Measurements from ENCODE around the gene NPAS1. TPM values are rescaled to one million over a fixed set of nuclear protein-coding genes. Genes with fewer than 3 reads are reported as not detected.
A peak's percentile ranks its signal among the peaks of the same experiment; 100 is the strongest.

Gene NPAS1
- total and polyA plus RNA-seq, 2 of the 13 experiments (the other 11 are each of a cell fraction or from before 2014, with no cell fraction given) = 0.35 to 2.9 TPM

DNA sequence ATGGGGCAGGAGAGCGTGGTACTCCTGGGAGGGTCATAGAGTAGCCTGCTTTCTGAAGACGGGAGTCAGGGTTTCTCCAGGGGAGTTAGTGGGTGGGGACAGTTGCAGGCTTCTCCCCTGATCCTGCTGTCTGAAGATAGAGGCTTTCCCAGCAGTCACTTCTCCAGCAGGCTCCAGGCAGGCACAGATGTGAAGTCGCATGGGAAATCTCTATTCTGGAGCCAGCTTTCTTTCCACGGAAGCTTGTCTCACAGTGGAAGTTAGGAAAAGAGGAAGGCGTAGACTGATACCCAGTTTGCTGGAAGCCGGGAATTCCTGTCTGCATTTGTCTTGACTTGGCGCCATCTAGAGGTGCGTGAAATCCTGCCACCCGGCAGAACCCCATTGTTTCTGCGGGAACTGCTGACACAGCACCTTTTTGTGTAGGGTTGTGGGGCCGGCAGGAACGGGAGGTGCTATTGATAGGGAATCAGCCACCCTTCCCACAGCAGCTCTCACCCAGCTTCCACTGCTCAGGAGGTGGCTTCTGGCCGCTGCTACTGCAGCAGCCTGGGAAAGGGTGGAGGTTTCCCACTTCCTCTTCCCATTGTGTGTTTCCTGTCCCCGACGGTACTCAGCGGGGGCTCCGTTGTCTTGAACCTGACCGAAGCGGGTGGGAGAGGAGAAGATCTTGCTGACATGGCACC lies 28.5 kb upstream of the NPAS1 start (continued):
- TF ChIP-seq XRCC5 (optimal IDR thresholded peaks at IDR 0.05; ENCODE audit: low read length) (peak; percentile 32), ELF3 (CRISPR knock-in tag; IDR thresholded peaks at IDR 0.05) (peak; percentile 51; the same call in 1 of the 2 replicates), ZNF724P (CRISPR knock-in tag; IDR thresholded peaks at IDR 0.05; ENCODE audit: borderline replicate concordance) (no peak), EP300 (IDR thresholded peaks at IDR 0.05; ENCODE audit: low read depth in 2 of 2, low read length in 2 of 2) (no peak), EP300 (CRISPR knock-in tag; IDR thresholded peaks at IDR 0.05; ENCODE audit: borderline replicate concordance) (no peak), ZNF335 (CRISPR knock-in tag; IDR thresholded peaks at IDR 0.05) (no peak), ZFP1 (CRISPR knock-in tag; IDR thresholded peaks at IDR 0.05) (no peak), ZNF891 (CRISPR knock-in tag; IDR thresholded peaks at IDR 0.05) (no peak), KMT2B (CRISPR knock-in tag; IDR thresholded peaks at IDR 0.05) (no peak), MXI1 (IDR thresholded peaks at IDR 0.05; ENCODE audit: borderline replicate concordance, low read depth, low read length) (no peak; the same call in 2 of the 3 replicates), ZNF225 (CRISPR knock-in tag; IDR thresholded peaks at IDR 0.05) (no peak), ZNF530 (CRISPR knock-in tag; IDR thresholded peaks at IDR 0.05; ENCODE audit: low read depth) (no peak), ZMAT3 (CRISPR knock-in tag; conservative IDR thresholded peaks at IDR 0.05) (no peak), LCORL (IDR thresholded peaks at IDR 0.05) (no peak), LCORL (CRISPR knock-in tag; IDR thresholded peaks at IDR 0.05) (0 out of 2 replicates have a peak, but pooled peaks have one; percentile 27), ZNF484 (CRISPR knock-in tag; IDR thresholded peaks at IDR 0.05; ENCODE audit: borderline replicate concordance, low read depth) (no peak), SAP130 (CRISPR knock-in tag; IDR thresholded peaks at IDR 0.05; ENCODE audit: low read depth) (peak; percentile 69)
- TF ChIP-seq, protein P1, sequence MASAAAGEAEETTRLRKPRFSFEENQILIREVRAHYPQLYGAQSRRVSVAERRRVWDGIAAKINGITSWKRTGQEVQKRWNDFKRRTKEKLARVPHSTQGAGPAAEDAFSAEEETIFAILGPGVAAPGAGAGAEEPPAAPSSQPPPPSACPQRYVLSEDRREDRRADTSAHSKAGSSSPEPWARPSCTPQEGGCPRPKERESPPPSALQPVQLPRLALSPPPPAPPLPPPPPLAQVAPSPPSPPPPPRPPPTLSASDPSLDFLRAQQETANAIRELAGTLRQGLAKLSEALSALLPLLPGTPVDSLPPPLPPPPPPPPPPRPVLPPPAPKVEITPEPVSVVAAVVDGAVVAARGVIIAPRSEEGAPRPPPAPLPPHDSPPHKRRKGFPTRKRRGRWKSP (CRISPR knock-in tag; IDR thresholded peaks at IDR 0.05) = no peak
- TF ChIP-seq, protein P2, sequence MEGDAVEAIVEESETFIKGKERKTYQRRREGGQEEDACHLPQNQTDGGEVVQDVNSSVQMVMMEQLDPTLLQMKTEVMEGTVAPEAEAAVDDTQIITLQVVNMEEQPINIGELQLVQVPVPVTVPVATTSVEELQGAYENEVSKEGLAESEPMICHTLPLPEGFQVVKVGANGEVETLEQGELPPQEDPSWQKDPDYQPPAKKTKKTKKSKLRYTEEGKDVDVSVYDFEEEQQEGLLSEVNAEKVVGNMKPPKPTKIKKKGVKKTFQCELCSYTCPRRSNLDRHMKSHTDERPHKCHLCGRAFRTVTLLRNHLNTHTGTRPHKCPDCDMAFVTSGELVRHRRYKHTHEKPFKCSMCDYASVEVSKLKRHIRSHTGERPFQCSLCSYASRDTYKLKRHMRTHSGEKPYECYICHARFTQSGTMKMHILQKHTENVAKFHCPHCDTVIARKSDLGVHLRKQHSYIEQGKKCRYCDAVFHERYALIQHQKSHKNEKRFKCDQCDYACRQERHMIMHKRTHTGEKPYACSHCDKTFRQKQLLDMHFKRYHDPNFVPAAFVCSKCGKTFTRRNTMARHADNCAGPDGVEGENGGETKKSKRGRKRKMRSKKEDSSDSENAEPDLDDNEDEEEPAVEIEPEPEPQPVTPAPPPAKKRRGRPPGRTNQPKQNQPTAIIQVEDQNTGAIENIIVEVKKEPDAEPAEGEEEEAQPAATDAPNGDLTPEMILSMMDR (CRISPR knock-in tag; IDR thresholded peaks at IDR 0.05) = peak; percentile 87
- TF ChIP-seq, protein P3, sequence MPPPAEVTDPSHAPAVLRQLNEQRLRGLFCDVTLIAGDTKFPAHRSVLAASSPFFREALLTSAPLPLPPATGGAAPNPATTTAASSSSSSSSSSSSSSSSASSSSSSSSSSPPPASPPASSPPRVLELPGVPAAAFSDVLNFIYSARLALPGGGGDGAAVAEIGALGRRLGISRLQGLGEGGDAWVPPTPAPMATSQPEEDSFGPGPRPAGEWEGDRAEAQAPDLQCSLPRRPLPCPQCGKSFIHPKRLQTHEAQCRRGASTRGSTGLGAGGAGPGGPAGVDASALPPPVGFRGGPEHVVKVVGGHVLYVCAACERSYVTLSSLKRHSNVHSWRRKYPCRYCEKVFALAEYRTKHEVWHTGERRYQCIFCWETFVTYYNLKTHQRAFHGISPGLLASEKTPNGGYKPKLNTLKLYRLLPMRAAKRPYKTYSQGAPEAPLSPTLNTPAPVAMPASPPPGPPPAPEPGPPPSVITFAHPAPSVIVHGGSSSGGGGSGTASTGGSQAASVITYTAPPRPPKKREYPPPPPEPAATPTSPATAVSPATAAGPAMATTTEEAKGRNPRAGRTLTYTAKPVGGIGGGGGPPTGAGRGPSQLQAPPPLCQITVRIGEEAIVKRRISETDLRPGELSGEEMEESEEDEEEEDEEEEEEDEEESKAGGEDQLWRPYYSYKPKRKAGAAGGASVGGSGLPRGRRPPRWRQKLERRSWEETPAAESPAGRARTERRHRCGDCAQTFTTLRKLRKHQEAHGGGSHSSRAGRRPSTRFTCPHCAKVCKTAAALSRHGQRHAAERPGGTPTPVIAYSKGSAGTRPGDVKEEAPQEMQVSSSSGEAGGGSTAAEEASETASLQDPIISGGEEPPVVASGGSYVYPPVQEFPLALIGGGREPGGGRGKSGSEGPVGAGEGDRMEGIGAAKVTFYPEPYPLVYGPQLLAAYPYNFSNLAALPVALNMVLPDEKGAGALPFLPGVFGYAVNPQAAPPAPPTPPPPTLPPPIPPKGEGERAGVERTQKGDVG (CRISPR knock-in tag; IDR thresholded peaks at IDR 0.05; ENCODE audit: borderline replicate concordance) = 0 out of 2 replicates have a peak, but pooled peaks have one; percentile 30
- TF ChIP-seq, protein P4, sequence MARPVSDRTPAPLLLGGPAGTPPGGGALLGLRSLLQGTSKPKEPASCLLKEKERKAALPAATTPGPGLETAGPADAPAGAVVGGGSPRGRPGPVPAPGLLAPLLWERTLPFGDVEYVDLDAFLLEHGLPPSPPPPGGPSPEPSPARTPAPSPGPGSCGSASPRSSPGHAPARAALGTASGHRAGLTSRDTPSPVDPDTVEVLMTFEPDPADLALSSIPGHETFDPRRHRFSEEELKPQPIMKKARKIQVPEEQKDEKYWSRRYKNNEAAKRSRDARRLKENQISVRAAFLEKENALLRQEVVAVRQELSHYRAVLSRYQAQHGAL (CRISPR knock-in tag; IDR thresholded peaks at IDR 0.05; ENCODE audit: not compliant biosample characterization) = no peak
